HK-2 (cell line): ENCODE measurements around the gene PKN3.
A peak's percentile ranks its signal among the peaks of the same experiment; 100 is the strongest.

Experiments
- DNase-seq: peaks from one replicate; pipeline ENCODE4 v3.0.0-alpha.2; 2018; ENCODE audit not compliant: unreplicated experiment

The PKN3 gene

DNA sequence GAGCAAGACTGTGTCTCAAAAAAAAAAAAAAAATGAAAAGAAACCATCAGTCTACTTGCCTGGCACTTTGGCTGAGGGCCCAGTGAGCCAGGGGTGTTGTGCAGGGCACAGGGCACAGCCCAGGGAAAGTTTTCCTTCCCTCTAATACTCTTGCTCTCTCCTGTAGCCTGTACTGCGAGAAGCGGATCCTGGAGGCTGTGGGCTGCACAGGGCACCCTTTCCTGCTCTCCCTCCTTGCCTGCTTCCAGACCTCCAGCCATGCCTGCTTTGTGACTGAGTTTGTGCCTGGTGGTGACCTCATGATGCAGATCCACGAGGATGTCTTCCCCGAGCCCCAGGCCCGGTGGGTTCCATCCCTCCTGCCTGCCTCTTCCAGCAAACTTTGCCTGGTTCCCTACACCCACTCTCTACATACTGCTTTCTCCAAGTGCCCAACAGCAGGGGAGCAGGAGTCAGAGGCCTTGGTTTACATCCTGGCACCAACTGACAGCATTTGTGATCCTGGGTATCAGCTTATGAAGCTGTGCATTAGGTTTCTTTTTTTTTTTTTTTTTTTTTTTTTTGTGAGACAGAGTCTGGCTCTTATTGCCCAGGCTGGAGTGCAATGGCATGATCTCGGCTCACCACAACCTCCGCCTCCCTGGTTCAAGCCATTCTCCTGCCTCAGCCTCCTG, 14.4 kb downstream of the PKN3 start:
- no peak for DNase-seq

DNA sequence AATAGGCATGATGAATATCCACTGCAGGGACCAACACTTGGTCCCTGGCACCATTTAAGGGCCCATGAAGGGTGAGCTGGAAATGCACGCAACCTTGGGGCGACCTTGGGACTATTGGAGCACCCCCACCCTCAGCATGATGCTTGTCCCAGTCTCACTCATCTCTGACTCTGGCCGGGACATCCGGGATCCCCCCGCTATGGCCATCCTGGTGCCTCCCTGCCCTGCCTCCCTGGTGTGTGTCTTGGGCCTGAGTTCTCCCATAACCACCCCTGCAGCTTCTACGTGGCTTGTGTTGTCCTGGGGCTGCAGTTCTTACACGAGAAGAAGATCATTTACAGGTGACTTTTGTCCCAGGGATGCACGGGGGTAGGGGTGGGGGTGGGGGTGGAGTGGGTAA, 15.7 kb downstream of the PKN3 start:
- no peak for DNase-seq

DNA sequence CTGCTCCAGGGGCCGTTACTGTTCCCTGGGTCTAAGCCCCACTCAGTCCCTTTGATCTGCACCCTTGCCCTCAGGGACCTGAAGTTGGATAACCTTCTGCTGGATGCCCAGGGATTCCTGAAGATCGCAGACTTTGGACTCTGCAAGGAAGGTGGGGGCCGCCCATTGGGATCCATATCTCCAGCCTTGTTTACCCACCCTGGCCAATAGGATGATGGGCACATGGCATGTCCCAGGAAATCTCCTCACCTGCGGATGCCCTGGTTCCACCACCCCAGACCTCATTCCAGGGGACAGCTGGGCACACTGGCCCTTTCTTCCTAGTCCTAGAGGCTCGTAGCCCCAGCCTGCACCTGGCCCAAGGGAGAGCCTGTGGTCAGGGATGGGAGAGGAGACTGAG, 16.2 kb downstream of the PKN3 start:
- DNase-seq = no peak

DNA sequence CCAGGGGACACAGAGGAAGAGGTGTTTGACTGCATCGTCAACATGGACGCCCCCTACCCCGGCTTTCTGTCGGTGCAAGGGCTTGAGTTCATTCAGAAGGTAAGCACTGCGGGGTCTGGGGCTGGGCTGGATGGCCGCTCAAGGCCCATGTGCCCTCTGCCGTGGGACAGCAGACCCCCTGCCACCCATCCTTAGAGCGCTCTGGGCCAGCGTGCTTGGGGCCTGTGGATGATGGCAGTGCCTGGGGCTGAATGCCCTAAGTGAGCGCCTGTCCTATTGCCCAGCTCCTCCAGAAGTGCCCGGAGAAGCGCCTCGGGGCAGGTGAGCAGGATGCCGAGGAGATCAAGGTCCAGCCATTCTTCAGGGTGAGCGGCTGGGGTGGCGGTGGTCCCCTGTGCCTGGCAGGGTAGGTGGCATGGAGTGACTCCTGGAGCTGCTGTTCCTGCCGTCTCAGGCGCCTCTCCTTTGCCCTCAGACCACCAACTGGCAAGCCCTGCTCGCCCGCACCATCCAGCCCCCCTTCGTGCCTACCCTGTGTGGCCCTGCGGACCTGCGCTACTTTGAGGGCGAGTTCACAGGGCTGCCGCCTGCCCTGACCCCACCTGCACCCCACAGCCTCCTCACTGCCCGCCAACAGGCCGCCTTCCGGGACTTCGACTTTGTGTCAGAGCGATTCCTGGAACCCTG, 17.8 kb downstream of the PKN3 start:
- DNase-seq = no peak

DNA sequence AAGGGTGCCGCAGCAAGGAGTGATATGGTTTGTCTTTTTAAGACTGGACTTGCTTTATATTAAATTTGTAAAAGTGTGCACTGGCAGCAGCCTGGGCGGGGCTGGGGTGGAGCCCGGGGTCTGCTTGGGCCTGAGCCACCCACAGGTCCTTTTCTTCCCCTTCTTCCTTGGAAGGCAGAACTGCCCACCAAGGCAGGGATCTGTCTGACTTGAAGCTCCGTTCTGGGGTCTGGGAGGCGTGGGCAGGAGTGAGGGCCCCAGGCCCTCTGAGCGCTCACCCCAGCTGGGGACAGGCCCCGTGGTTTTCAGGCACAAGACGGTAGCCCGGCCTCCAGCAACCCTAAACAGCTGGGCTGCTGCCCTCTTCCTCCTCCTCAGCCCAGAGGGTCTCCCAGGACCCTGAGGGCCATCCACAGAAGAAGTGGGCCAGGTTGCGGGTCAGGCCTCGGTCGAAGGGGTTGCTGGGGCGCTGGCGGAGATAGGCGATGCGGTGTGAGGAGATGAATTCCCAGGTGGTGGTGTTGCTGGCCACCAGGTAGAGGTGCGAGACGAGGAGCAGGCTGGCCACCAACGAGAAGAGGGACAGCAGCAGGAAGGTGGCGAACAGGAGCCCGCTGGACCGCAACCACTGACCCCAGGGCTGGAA, 18.7 kb downstream of the PKN3 start:
- DNase-seq = no peak

DNA sequence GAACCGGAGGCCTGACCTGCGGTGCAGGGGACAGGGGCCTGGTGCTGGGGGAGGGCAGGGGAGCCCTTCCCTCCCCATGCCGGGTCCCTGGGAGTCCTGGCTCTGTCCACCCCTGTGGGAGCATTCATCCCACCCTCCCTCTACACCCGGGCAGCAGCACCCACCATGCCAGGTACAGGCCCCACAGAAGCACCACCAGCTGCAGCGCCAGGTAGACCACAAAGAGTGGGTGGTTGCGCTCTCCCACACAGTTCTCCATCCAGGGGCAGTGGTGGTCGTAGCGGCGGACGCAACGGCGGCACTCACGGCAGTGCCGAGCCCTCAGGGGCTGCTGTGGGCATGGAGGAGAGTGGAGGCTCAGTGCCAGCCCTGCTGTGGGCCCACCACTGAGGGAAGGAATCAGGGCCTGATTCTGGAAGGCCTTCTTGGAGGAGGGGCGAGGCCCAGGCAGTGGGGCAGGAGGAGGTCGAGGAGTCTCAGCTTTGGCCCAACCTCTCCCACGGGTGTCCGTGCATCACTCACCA, 19.2 kb downstream of the PKN3 start:
- no peak for DNase-seq

DNA sequence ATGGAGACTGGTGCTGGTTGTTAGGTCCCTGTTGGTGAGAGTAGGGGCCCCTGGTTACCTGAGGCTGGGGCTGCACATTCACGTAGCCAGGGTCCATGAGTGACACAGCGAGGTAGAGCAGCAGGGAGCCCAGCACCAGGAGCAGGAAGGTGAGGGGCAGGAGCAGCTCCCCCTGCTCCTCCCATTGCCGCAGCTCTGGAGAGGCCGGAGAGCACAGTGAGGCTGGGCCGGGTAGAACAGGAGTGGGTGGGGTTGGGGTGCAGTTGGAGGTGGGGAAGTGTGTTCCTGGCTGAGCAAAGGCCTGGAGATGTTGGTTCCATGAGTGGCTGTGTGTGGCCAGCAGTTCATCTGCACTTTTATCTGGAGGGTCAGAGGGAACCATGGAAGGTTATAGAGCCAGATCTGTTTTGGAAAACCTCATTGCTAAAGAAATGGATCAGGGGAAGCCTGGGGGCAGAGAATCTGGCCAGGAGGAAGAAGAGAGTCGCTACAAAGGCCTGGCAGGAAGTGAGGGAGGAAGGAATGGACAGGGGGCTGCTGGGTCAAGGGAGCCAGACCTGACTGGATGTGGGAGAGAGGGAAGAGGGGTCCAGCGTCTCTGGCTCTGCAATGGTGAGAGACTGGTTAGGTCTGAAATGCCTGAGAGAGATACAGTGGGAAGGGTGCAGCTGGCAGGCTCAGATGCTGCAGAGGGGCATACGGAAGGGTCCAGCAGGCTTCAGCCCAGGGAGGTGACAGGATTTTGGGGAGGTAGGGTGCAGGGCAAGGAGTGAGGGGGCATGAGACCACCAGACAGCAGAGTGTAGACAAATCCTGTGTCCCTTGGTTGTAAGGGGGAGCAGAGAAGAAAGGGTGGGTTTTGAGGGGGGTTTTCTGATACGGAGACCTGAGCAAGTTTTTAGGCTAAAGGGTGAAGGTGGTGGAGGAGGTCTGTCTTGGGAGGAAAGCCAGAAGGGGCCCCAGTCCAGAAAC, 20.4 kb downstream of the PKN3 start:
- DNase-seq = no peak

DNA sequence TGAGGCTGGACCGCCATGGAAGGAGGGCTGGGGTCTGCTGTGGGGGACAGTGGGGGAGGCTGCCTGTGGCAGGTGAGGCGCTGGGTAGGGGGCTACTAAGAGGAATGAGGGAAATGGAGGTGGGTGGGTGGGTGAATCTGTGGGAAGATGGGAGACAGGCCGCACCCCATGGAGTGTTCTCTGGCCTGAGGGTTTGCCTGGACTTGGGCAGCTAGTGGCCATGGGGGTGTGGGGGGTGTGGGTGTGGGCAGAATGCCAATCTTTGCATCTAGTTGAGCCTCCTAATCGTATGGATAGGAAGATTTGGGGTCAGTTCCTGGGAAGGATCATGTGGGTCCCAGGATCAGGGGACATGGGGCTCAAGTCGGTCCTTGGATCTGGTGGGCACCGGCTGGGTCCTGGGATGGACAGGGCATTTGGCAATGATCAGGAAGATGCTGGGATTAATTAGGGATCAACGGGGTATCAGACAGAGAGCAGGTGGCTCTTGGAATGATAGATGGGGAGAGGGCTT, 21.1 kb downstream of the PKN3 start:
- DNase-seq = no peak

DNA sequence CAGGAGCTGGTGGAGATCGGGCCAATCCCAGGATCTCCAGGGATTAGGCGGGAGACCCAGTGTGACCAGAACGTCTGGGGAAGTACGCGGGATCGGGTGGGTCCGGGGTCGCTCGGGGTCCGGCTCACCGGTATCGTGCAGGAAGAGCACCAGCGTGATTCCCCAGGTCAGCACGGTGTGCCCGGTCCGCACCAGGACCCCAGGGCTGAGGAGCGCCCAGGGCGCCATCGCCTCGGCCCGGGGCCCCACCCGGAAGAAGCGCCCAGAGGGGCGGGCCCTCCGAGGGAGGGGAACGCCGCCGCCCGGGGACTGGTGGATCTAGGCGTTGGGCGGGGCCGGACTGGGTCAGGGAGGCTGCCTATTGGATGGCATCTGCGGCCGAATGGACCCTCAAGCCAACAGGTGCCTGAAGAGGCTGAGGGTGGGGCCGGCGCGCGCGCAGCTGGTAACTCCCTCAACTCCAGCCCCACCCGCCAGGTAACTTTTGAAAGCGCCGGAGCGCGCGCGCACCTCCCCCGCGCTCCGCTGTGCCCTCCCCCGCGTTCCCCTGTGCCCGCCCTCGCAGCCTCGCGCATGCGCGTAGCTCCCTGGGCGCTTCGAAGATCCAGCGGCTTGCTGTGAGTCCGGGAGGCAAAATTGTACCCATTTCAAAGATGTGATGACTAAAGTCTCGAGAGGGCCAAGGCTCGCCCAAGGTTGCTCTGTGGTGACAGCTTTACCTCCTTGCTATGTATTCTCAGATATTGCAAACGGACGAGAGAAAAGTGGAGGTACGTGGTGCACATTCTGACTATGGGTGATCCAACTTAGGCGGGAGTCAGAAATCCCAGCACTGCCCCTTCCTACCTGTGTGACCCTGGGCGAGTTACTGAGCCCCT, 21.8 kb downstream of the PKN3 start, which contains the start of gene ZDHHC12:
ZDHHC12 (minus strand) TSS at position 262 of the 878 bp plus-strand sequence; CDS start at position 228, 34 bp downstream.
- DNase-seq = peak; percentile 99

DNA sequence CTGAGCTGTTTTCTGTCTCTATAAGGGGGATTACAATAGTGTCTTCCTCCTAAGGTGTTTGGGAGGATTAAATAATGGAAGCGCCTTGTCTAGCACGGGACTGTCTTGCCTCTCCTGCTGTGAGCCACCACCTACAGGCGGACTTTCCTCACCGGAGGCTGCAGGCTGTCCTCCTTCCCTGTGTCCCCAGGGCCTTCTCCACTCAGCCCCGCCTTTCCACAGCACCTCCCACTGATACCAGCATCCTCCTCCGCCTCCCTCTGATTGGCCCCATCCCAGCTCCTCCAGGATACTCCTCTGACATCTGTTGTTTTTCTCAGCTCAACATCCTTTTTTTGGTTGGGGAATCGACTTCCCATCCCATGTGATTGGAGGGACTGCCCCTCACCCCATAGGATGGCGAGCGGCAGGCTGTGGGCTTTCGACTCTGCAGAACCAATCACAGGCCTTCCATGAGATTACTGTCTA, 22.5 kb downstream of the PKN3 start:
- DNase-seq = peak; percentile 61

DNA sequence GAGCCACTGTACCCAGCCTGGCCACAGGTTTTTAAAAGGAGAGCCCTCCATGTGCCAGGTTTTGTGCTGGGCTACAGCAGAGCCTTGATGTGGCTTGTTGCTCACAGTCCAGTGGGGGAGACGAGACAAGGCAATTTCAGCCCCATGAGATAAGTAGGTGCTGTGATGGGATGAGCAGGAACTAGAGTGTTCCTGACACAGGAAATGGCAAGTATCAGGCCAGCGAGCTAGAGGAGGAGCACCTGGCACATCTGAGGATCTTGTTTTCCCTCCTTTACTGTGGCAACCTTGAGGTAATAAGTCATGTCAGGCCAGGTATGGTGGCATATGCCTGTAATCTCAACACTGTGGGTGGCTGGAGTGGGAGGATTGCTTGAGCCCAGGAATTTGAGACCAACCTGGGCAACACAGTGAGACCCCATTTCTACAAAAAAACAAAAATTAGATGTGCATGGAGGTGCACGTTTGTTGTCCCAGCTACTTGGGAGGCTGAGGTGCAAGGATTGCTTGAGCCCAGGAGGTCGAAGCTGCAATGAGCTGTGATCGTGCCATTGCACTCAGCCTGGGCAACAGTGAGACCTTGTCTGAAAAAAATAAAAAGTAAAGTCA, 25.4 kb downstream of the PKN3 start:
- no peak for DNase-seq

DNA sequence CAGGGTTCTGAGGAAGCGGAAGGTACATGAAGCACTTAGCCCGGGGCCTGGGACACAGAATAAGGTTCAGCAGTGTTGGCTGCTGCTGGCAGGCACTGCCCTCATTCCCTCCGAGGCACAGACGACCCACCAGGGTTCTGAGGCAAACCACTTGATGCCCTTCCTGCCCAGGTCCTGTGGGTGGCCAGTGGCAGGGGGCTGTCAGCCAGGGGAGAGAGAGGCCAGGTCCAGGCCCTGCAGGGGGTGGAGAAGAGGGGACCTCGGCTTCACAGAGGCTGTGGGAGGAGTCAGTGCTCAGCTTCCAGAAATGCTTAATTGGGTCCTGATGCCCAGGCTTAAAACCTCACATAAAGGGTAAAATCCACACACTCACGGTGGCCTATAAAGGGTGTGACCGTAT, 26.0 kb downstream of the PKN3 start:
- DNase-seq = no peak

DNA sequence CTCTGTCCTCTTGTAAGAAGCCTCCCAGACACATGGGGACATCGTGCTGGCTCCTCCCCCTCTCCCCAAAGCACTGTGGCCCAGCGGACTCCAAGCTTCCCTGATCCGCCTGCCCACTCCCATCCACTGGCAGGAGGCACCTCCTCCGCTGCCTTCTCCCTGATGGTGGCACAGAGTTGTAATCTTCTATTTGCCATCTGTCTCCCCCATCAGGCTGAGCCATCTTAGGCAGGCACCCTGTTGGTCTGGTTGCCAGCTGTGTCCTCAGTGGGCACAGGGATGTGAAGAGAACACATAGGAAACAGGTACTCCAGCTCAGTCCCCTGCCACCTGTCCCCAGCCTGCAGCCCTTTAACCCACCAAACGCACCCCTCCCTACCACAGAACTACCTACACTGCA, 27.0 kb downstream of the PKN3 start:
- DNase-seq = no peak

DNA sequence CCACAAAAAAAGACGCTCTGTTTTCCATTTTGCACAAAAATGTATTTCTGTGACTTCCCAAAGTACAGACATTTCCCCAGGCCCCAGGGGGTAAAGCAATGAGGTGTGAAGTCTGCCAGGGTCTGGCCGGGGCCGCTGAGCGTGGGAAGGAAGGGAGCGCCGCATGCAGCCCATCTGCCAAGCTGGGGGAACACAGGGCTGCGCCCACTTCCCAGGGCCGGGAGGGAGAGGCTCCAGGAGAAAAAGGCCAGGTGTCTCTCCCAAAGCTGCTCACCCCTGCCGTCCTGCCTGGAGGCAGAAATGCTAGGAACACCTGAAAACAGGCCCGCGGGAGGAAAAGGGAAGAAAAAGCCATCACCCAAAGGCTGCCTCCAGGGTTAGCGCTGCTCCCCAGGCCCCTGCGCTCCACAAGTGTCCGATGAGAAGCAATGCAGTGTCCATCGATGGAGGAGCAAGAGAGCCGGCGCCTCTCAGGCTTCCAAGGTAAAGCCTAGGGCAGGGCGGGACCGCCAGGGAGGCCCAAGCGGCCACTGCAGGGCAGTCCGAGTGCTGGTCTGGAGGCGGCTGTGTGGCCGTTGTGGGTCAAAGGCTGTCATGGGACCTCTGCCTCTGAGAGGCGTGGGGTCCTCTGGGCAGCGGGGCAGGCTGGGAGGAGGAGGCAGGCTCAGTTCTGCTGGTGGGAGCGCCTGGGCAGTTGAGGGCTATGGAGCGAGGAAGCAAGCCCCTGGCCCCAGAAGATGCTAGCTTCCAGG, 27.6 kb downstream of the PKN3 start:
- no peak for DNase-seq

DNA sequence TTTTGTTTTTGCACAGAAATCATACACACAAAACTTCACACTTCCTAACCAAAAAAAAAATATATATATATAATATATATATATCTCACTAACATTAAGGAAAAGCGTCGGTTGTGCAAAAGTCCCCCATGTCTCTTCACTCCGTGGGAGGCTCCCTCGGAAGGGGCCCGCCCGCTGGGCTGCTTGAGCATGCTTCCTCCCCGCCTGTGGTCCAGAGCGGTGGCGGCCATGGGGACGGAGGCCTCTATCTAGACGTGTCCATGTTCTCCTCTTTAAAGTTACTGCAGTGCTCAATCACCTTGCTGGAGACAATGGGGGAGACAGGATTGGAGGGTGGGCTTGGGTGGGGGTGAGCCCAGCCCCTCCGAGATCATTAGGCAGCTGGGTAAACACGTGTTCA, 28.8 kb downstream of the PKN3 start:
- DNase-seq = no peak

DNA sequence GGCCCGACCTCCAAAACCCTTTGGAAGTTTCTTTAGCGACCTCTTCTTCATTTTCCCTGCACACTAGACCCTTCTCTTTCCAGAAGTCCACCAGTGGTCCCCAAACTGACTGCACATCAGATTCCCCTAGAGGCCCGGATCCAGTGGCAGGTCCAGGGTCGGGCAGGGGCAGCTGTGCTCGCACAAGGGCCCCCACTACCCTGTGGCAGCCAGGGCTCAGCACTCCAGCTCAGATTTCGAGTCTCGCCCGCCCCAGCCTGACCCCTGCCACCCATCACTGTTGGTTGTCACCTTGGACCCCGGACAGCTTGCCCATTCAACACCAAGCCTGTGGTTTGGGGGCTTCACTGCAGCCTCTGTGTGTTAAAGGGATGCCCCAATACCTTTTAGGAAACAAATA, 29.4 kb downstream of the PKN3 start:
- DNase-seq = no peak

DNA sequence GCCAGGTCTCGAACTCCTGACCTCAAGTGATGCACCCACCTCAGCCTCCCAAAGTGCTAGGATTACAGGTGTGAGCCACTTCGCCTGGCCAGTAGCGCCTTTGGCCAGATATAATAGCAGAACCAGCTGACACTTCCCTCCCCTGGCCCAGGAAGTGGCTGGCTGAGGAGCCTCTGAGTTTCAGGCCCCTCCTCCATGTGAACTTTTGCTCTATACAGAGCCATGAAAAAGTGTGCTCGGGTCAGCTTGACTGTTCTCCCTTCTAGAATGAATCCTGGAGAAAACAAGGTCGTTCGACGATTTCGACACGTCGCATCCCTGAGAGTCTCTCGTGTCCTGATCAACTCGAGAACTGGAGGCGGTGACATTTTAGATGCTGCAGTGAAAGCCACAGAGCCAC, 30.3 kb downstream of the PKN3 start:
- no peak for DNase-seq

DNA sequence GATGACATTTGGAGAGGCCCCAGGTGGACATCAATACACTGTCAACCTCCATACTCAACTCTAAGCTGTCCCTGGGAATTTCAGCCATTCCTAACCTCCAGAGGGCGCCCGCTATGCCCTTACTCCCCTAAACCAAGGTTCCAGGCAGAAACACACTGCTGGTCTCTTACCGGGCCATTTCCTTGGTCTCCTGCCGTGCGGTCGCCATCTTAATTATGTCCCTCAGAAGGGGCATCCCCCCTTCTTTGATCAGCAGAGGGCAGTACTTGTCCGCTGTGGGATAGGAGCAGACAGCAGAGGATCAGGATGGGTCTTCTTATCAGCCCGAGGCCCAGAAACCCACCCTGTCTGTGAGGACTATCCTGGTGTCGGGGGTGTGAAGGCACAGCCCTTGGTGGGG, 31.0 kb downstream of the PKN3 start:
- DNase-seq = peak; percentile 30

DNA sequence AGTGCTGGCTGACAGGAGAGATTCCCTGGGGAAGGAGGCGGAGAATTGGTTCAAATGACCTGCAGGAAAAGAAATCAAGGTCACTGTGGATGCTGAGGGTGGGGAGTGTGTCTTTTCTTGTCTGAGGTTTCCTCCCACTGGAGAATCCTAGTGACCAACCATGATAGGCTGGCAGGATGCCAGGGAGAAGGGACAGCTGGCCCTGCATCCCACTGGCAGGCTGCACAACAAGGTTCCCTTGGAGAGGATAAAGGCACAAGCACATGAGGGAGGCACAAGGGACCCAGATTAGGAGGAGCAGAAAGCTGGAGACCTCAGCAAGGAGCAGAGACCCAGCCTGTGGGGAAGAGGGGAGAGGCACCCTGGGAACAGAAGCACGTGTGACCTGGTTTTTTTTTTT, 33.1 kb downstream of the PKN3 start:
- no peak for DNase-seq
